Stimulated activated CD8-positive, alpha-beta memory T cell treated with anti-CD3 and anti-CD28 coated beads, Interleukin-12 subunit alpha, Interleukin-12 subunit beta, amount 100 ng/mL, for 24 hours (primary cell): ENCODE data around the gene OBSCN.

Experiments
- DNase-seq: peaks from one replicate; pipeline ENCODE4 v3.0.0-alpha.2; 2020; ENCODE audit errors: extremely low read depth

The OBSCN gene

GRCh38 chr1:228289239-228289849 lies 81.5 kb downstream of the OBSCN start:
- DNase-seq: no peak

- DNase-seq: no peak
Measured at GRCh38 chr1:228289996-228290881, 82.4 kb downstream of the OBSCN start.

- no peak for DNase-seq
Measured at GRCh38 chr1:228291906-228292608, 84.2 kb downstream of the OBSCN start.

- DNase-seq: no peak
Measured at GRCh38 chr1:228292609-228292911, 84.7 kb downstream of the OBSCN start.

GRCh38 chr1:228293393-228293792 lies 85.5 kb downstream of the OBSCN start:
- no peak for DNase-seq

GRCh38 chr1:228293816-228294500 lies 86.1 kb downstream of the OBSCN start:
- no peak for DNase-seq

GRCh38 chr1:228294717-228295116 lies 86.9 kb downstream of the OBSCN start:
- no peak for DNase-seq

- DNase-seq: no peak
Measured at GRCh38 chr1:228295201-228295600, 87.4 kb downstream of the OBSCN start.

- no peak for DNase-seq
Measured at GRCh38 chr1:228295981-228296380, 88.1 kb downstream of the OBSCN start.

- no peak for DNase-seq
Measured at GRCh38 chr1:228297242-228297641, 89.4 kb downstream of the OBSCN start.

- DNase-seq: no peak
Measured at GRCh38 chr1:228297822-228298221, 90.0 kb downstream of the OBSCN start.

- DNase-seq: no peak
Measured at GRCh38 chr1:228298471-228298870, 90.6 kb downstream of the OBSCN start.

- DNase-seq: no peak
Measured at GRCh38 chr1:228299211-228299610, 91.4 kb downstream of the OBSCN start.

- no peak for DNase-seq
Measured at GRCh38 chr1:228299901-228300300, 92.1 kb downstream of the OBSCN start.

GRCh38 chr1:228302086-228302485 lies 94.2 kb downstream of the OBSCN start:
- DNase-seq: no peak

GRCh38 chr1:228303596-228303995 lies 95.8 kb downstream of the OBSCN start:
- DNase-seq: no peak

- no peak for DNase-seq
Measured at GRCh38 chr1:228304225-228304624, 96.4 kb downstream of the OBSCN start.

GRCh38 chr1:228304766-228305395 lies 97.0 kb downstream of the OBSCN start:
- no peak for DNase-seq

- no peak for DNase-seq
Measured at GRCh38 chr1:228305721-228306152, 97.9 kb downstream of the OBSCN start.

- DNase-seq: no peak
Measured at GRCh38 chr1:228306275-228307217, 98.7 kb downstream of the OBSCN start.
